Neuron (in vitro differentiated cells): Measurements from ENCODE around the gene TREML2.

Experiments used
- H2AFZ ChIP-seq: one replicate; pipeline ENCODE4 v1.6.1; 2013; ENCODE audit warnings: low read depth, mild to moderate bottlenecking, inconsistent platforms, low read length, moderate library complexity
- H3K27me3 ChIP-seq: one replicate; pipeline ENCODE4 v1.6.1; 2013; ENCODE audit warnings: low read length; ENCODE audit not compliant: insufficient read depth
- H3K36me3 ChIP-seq: one replicate; pipeline ENCODE4 v1.6.1; 2013; ENCODE audit warnings: low read length; ENCODE audit not compliant: insufficient read depth
- H3K4me1 ChIP-seq: one replicate; pipeline ENCODE4 v1.6.1; 2013; ENCODE audit warnings: low read length; ENCODE audit not compliant: insufficient read depth
- H3K4me3 ChIP-seq: 2 replicates; pipeline ENCODE4 v1.5.1; 2013; ENCODE audit warnings: mild to moderate bottlenecking, low read length, moderate library complexity
- H3K9me3 ChIP-seq: one replicate; pipeline ENCODE4 v1.6.1; 2013; ENCODE audit warnings: low read length

TREML2 gene

DNA sequence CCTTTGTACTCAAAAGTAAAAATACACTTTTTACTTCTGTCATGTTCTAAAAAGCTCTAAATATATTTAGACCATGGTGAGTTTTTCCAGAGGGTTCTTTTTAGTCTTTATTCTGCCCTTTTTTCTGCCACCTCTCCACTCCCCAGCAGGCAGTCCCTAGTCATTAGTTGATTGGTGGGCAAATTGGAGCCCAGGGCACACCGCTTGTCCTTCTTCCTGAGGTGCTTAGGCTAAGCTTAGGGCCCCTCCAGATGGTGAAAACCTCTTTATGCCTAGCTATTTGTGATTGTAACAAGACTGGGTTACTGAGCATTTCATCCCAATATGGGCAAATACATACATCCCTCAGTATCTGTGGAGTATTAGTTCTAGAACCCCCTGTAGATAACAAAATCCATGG lies 53.0 kb downstream of the TREML2 start:
- no peaks in the 10 kb centered on the region for H3K27me3 ChIP-seq
- no peak overlapping the region for H2AFZ ChIP-seq
- H3K4me3 ChIP-seq: no peak overlapping the region
- H3K36me3 ChIP-seq: no peaks in the 10 kb centered on the region
- H3K4me1 ChIP-seq: no peaks in the 10 kb centered on the region
- H3K9me3 ChIP-seq: no peaks in the 10 kb centered on the region
